ENCODE data around the gene SYT7. TPM values are rescaled to one million over a fixed set of nuclear protein-coding genes. Genes with fewer than 3 reads are reported as not detected.

SYT7 gene
- total RNA-seq, 3 donors from 2014 or later (not counting 1 experiment from before 2014, with no cell fraction given), result 0.07 TPM; not detected in 2

- Mint-ChIP-seq H3K9me3 (no peaks in the 10 kb centered on the region), H3K27me3 (ENCODE audit: low read depth in 2 of 2) (peaks cover 45 to 46% of the 10 kb centered on the region in 2 donors), H3K4me1 (peaks cover 7 to 11% of the 10 kb centered on the region in 2 donors), H3K4me3 (no peak overlapping the region), H3K36me3 (no peaks in the 10 kb centered on the region), H3K27ac (no peak overlapping the region)
- intact Hi-C loops (cut with micrococcal nuclease), result no loop called here
- no peak overlapping the region for H3K27ac ChIP-seq (ENCODE audit: low read length)
- peaks cover 16% of the 10 kb centered on the region for H3K4me1 ChIP-seq (ENCODE audit: control insufficient read depth, insufficient read depth, low read length)
- no peaks in the 10 kb centered on the region for H3K9me3 ChIP-seq (ENCODE audit: control insufficient read depth, insufficient read depth, low read length)
- H3K36me3 ChIP-seq (ENCODE audit: control insufficient read depth, insufficient read depth, low read length), result no peaks in the 10 kb centered on the region
- ATAC-seq, result no peak
- no peak for DNase-seq
- TF ChIP-seq CTCF (IDR thresholded peaks at IDR 0.05), result no peak
- 82% methylated on average over 7 of the region's 7 CpGs for WGBS (ENCODE audit: insufficient coverage)
- H3K27me3 ChIP-seq (ENCODE audit: control insufficient read depth, insufficient read depth, low read length), result peaks cover 4% of the 10 kb centered on the region
- H3K4me3 ChIP-seq (ENCODE audit: low read length), result no peak overlapping the region
These were observed 11.3 kb upstream of the SYT7 start for GRCh38 chr11:61592176-61592575.

- Mint-ChIP-seq H3K4me3 (peak overlapping the region; percentile 38), H3K4me1 (peaks cover 7 to 11% of the 10 kb centered on the region in 2 donors), H3K9me3 (no peaks in the 10 kb centered on the region), H3K36me3 (no peaks in the 10 kb centered on the region), H3K27ac (no peak overlapping the region), H3K27me3 (ENCODE audit: low read depth in 2 of 2) (peaks cover 48 to 54% of the 10 kb centered on the region in 2 donors)
- Histone ChIP-seq H3K9me3 (ENCODE audit: control insufficient read depth, insufficient read depth, low read length) (no peaks in the 10 kb centered on the region), H3K27ac (ENCODE audit: low read length) (no peak overlapping the region), H3K27me3 (ENCODE audit: control insufficient read depth, insufficient read depth, low read length) (peaks cover 6% of the 10 kb centered on the region), H3K4me1 (ENCODE audit: control insufficient read depth, insufficient read depth, low read length) (peaks cover 16% of the 10 kb centered on the region), H3K36me3 (ENCODE audit: control insufficient read depth, insufficient read depth, low read length) (no peaks in the 10 kb centered on the region), H3K4me3 (ENCODE audit: low read length) (no peak overlapping the region)
- TF ChIP-seq CTCF (IDR thresholded peaks at IDR 0.05), result no peak
- no peak for ATAC-seq
- WGBS (ENCODE audit: insufficient coverage), result 88% methylated on average over 5 of the region's 5 CpGs
- intact Hi-C loops (cut with micrococcal nuclease), result no loop called here
- DNase-seq, result no peak
These were observed 9.1 kb upstream of the SYT7 start for GRCh38 chr11:61589961-61590360.

GRCh38 chr11:61588728-61589191, 7.9 kb upstream of the SYT7 start:
- Mint-ChIP-seq H3K9me3 (no peaks in the 10 kb centered on the region), H3K4me1 (peaks cover 7 to 11% of the 10 kb centered on the region in 2 donors), H3K36me3 (no peaks in the 10 kb centered on the region), H3K27ac (no peak overlapping the region), H3K4me3 (peak overlapping the region; percentile 72), H3K27me3 (ENCODE audit: low read depth in 2 of 2) (peaks cover 46% of the 10 kb centered on the region in 2 donors)
- whole genome bisulfite sequencing (ENCODE audit: insufficient coverage), result 33% methylated on average over 10 of the region's 10 CpGs
- DNase-seq (no peak), ATAC-seq (no peak)
- Histone ChIP-seq H3K4me1 (ENCODE audit: control insufficient read depth, insufficient read depth, low read length) (peaks cover 16% of the 10 kb centered on the region), H3K4me3 (ENCODE audit: low read length) (no peak overlapping the region), H3K27me3 (ENCODE audit: control insufficient read depth, insufficient read depth, low read length) (peaks cover 6% of the 10 kb centered on the region), H3K36me3 (ENCODE audit: control insufficient read depth, insufficient read depth, low read length) (no peaks in the 10 kb centered on the region), H3K9me3 (ENCODE audit: control insufficient read depth, insufficient read depth, low read length) (no peaks in the 10 kb centered on the region), H3K27ac (ENCODE audit: low read length) (no peak overlapping the region)
- no peak for TF ChIP-seq CTCF (IDR thresholded peaks at IDR 0.05)
- intact Hi-C loops (cut with micrococcal nuclease), result no loop called here

All from natural killer cell (primary cell).